Esophagus squamous epithelium (tissue), 4 donors: ENCODE measurements around the gene SYTL2.

Experiments used
- POLR2A ChIP-seq, 4 donors: fragments of 450-650 bp; IDR thresholded peaks; one replicate each; pipeline ENCODE4 v1.6.1; 2017; ENCODE audit warnings: antibody characterized with exemption in 4 of 4, mild to moderate bottlenecking in 4 of 4, moderate library complexity in 3 of 4
- TF ChIP-seq, protein P1 (sequence below), 6 experiments: fragments of 450-650 bp in 4 of 6; fragments of 200-600 bp in 2 of 6; sonication (generic) in 2 of 6; IDR thresholded peaks; one replicate each; pipeline ENCODE4 v1.5.1; 2016 to 2019; ENCODE audit warnings: antibody characterized with exemption in 6 of 6, mild to moderate bottlenecking in 4 of 6, moderate library complexity in 4 of 6

DNA sequence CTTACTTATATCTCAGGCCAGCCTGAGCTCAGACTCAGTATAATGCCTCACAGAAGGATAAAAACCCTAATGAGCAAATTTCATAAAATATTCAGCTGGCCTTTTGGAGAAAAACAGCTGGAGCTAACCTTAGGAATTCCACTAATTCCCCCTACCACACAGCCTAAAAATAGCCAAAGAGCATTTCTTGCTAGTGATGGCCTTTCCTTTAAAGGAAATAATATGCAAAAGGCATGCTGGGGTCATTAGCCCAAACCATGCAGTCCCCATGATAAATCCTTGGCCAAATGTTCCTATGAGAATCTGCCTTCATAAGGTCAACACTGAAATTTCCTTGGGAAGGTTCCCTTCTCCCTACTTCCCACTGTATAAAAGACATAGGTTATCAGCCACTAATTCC, 38.2 kb downstream of the SYTL2 start:
- TF ChIP-seq, protein P1, sequence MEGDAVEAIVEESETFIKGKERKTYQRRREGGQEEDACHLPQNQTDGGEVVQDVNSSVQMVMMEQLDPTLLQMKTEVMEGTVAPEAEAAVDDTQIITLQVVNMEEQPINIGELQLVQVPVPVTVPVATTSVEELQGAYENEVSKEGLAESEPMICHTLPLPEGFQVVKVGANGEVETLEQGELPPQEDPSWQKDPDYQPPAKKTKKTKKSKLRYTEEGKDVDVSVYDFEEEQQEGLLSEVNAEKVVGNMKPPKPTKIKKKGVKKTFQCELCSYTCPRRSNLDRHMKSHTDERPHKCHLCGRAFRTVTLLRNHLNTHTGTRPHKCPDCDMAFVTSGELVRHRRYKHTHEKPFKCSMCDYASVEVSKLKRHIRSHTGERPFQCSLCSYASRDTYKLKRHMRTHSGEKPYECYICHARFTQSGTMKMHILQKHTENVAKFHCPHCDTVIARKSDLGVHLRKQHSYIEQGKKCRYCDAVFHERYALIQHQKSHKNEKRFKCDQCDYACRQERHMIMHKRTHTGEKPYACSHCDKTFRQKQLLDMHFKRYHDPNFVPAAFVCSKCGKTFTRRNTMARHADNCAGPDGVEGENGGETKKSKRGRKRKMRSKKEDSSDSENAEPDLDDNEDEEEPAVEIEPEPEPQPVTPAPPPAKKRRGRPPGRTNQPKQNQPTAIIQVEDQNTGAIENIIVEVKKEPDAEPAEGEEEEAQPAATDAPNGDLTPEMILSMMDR (IDR thresholded peaks at IDR 0.05): no peak
- TF ChIP-seq POLR2A (IDR thresholded peaks at IDR 0.05): no peak
